Karpas-422 (cell line): ENCODE data around the gene CTLA4. TPM values are rescaled to one million over a fixed set of nuclear protein-coding genes. Genes with fewer than 3 reads are reported as not detected.

Source experiments
- DNase-seq: peaks from one replicate; pipeline ENCODE4 v3.0.0-alpha.2; 2015
- H2AFZ ChIP-seq: fragments of 200-600 bp; sonication (generic); 2 replicates; pipeline ENCODE4 v1.6.1; 2014; ENCODE audit warnings: antibody characterized with exemption, low read length, mixed read lengths
- H3K27ac ChIP-seq: fragments of 200-600 bp; sonication (generic); 2 replicates; pipeline ENCODE4 v1.5.1; 2014; ENCODE audit warnings: mild to moderate bottlenecking, low read length, moderate library complexity
- H3K27me3 ChIP-seq: fragments of 200-600 bp; sonication (generic); 2 replicates; pipeline ENCODE4 v1.6.1; 2014; ENCODE audit warnings: low read length, mixed read lengths
- H3K36me3 ChIP-seq: fragments of 200-600 bp; sonication (generic); 2 replicates; pipeline ENCODE4 v1.6.1; 2014; ENCODE audit warnings: low read length, mixed read lengths; ENCODE audit not compliant: insufficient read depth
- H3K4me1 ChIP-seq: fragments of 200-600 bp; sonication (generic); 2 replicates; pipeline ENCODE4 v1.6.1; 2014; ENCODE audit warnings: mild to moderate bottlenecking, low read length, mixed read lengths
- H3K4me2 ChIP-seq: fragments of 200-600 bp; sonication (generic); 2 replicates; pipeline ENCODE4 v1.6.1; 2014; ENCODE audit warnings: low read length, low read depth, mild to moderate bottlenecking; ENCODE audit not compliant: poor library complexity, severe bottlenecking
- H3K4me3 ChIP-seq: fragments of 200-600 bp; sonication (generic); 2 replicates; pipeline ENCODE4 v1.5.1; 2014; ENCODE audit warnings: mild to moderate bottlenecking, antibody characterized with exemption, low read length, mixed read lengths
- H3K79me2 ChIP-seq: fragments of 200-600 bp; sonication (generic); 2 replicates; pipeline ENCODE4 v1.6.1; 2014; ENCODE audit warnings: mild to moderate bottlenecking, low read length, mixed read lengths
- H3K9ac ChIP-seq: fragments of 200-600 bp; sonication (generic); 2 replicates; pipeline ENCODE4 v1.6.0; 2014; ENCODE audit warnings: low read length
- H3K9me2 ChIP-seq: fragments of 200-600 bp; sonication (generic), shearing (Covaris generic); replicated peaks from 2 replicates; pipeline ENCODE4 v1.6.0; 2014; ENCODE audit warnings: mild to moderate bottlenecking, low read length, moderate library complexity; ENCODE audit not compliant: insufficient read depth
- H3K9me3 ChIP-seq: fragments of 300-700, 200-600 bp; sonication (generic); 2 replicates; pipeline ENCODE4 v1.6.1; 2014; ENCODE audit warnings: low read length, mixed read lengths
- H4K20me1 ChIP-seq: fragments of 200-600 bp; sonication (generic); 2 replicates; pipeline ENCODE4 v1.6.1; 2014; ENCODE audit warnings: mild to moderate bottlenecking, antibody characterized with exemption, low read length, low read depth; ENCODE audit not compliant: insufficient read depth
- total RNA-seq: library from RNA; depleted of rRNA; stranded (reverse); fragments of >200 nt; shearing (Covaris generic); gene quantifications from 2 replicates; pipeline ENCODE4 v1.2.3, GENCODE V29; 2014; ENCODE audit warnings: low replicate concordance

The CTLA4 gene
- total RNA-seq, 1 experiment from 2014 or later = not detected

GRCh38 chr2:203887677-203888076 is 20.1 kb downstream of the CTLA4 start:
- no peaks in the 10 kb centered on the region for H4K20me1 ChIP-seq
- no peak overlapping the region for H2AFZ ChIP-seq
- no peaks in the 10 kb centered on the region for H3K4me1 ChIP-seq
- H3K27ac ChIP-seq = no peak overlapping the region
- no peak overlapping the region for H3K4me2 ChIP-seq
- no peak overlapping the region for H3K9ac ChIP-seq
- H3K27me3 ChIP-seq = no peaks in the 10 kb centered on the region
- H3K79me2 ChIP-seq = no peaks in the 10 kb centered on the region
- no peak for DNase-seq
- H3K36me3 ChIP-seq = no peaks in the 10 kb centered on the region
- no peak overlapping the region for H3K4me3 ChIP-seq
- H3K9me3 ChIP-seq = no peaks in the 10 kb centered on the region
- H3K9me2 ChIP-seq = no peaks in the 10 kb centered on the region

DNA sequence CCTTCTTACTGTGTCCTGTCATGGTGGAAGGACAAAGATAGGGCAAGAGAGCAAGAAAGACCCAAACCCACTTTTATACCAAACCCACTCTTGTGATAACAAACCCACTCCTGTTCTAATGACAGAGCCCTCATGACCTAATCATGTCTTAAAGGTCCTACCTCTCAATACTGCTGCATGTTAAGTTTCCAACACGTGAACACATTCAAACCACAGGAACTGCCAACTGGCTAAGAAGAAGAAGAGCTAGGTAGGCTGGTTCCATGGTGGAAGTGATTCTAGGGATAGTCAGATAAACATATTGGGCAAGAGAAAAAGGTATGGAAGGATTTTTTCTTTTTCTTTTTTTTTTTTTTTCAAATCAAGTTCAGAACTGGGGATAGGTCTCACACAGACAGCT is 22.0 kb downstream of the CTLA4 start:
- Histone ChIP-seq H3K4me3 (no peak overlapping the region), H3K27ac (no peak overlapping the region), H3K36me3 (no peaks in the 10 kb centered on the region), H3K79me2 (no peaks in the 10 kb centered on the region), H3K4me2 (no peak overlapping the region), H3K9ac (no peak overlapping the region), H3K9me2 (no peaks in the 10 kb centered on the region), H3K27me3 (no peaks in the 10 kb centered on the region), H3K4me1 (no peaks in the 10 kb centered on the region), H2AFZ (no peak overlapping the region), H3K9me3 (no peaks in the 10 kb centered on the region), H4K20me1 (no peaks in the 10 kb centered on the region)
- no peak for DNase-seq

GRCh38 chr2:203889944-203890343 is 22.4 kb downstream of the CTLA4 start:
- no peaks in the 10 kb centered on the region for H3K9me2 ChIP-seq
- no peak overlapping the region for H2AFZ ChIP-seq
- H3K4me1 ChIP-seq = no peaks in the 10 kb centered on the region

GRCh38 chr2:203890733-203891132 is 23.2 kb downstream of the CTLA4 start:
- H3K9ac ChIP-seq = no peak overlapping the region
- no peak overlapping the region for H3K27ac ChIP-seq
- no peak for DNase-seq
- H2AFZ ChIP-seq = no peak overlapping the region
- no peaks in the 10 kb centered on the region for H3K9me3 ChIP-seq
- no peaks in the 10 kb centered on the region for H3K79me2 ChIP-seq
- H3K27me3 ChIP-seq = no peaks in the 10 kb centered on the region
- H3K4me2 ChIP-seq = no peak overlapping the region
- no peaks in the 10 kb centered on the region for H3K9me2 ChIP-seq
- H3K4me3 ChIP-seq = no peak overlapping the region
- H3K4me1 ChIP-seq = no peaks in the 10 kb centered on the region
- H4K20me1 ChIP-seq = no peaks in the 10 kb centered on the region
- no peaks in the 10 kb centered on the region for H3K36me3 ChIP-seq

More at GRCh38 chr2:203889944-203890343, 22.4 kb downstream of the CTLA4 start:
- Histone ChIP-seq H4K20me1 (no peaks in the 10 kb centered on the region), H3K4me3 (no peak overlapping the region), H3K79me2 (no peaks in the 10 kb centered on the region), H3K27ac (no peak overlapping the region), H3K4me2 (no peak overlapping the region), H3K9me3 (no peaks in the 10 kb centered on the region), H3K9ac (no peak overlapping the region), H3K27me3 (no peaks in the 10 kb centered on the region), H3K36me3 (no peaks in the 10 kb centered on the region)
- DNase-seq = no peak

DNA sequence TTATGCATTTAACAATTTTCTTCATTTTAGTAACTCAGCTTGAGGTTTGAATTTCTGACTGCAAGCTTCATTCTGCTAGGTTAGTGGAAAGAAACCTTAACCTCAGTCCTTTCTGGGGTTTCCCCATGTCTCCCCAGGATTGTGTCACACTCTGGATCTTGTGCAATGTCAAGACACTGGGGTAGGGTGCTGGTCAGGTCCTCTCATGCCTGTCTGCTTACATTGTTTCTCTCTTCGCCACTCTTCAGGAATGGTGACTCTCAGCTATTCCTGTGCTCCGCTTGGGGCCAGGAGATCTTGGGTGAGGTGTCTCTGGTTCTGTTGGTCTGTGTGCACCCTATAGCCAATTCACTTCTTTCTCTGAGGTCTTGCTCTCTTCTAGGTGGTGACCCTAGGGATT is 23.9 kb downstream of the CTLA4 start:
- Histone ChIP-seq H3K9me3 (no peaks in the 10 kb centered on the region), H3K4me3 (no peak overlapping the region), H4K20me1 (no peaks in the 10 kb centered on the region), H3K4me1 (no peaks in the 10 kb centered on the region), H3K27ac (no peak overlapping the region), H3K4me2 (no peak overlapping the region), H3K36me3 (no peaks in the 10 kb centered on the region), H3K27me3 (no peaks in the 10 kb centered on the region), H2AFZ (no peak overlapping the region), H3K79me2 (no peaks in the 10 kb centered on the region), H3K9ac (no peak overlapping the region), H3K9me2 (no peaks in the 10 kb centered on the region)
- no peak for DNase-seq

DNA sequence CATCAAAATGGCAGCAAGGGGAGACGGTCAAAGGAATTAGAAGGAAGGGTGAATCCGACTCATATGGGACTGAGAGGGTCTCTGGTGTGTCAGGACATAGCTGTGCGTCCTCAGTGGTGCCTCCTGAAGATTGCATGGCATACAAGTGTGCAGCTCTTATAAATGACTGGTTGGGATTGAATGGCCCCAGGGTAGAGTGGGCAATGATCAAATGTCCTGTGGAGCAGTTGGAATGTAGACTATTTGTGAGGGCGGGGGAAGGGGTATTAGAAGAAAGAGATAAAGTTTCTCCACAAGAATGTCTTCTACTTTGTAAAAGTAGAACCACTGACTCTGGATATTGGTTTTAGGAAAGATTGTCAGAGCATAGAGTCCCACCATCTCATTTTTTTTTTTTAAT is 24.6 kb downstream of the CTLA4 start:
- Histone ChIP-seq H3K9ac (no peak overlapping the region), H3K4me1 (peaks cover 6% of the 10 kb centered on the region), H3K27me3 (no peaks in the 10 kb centered on the region), H2AFZ (no peak overlapping the region), H3K36me3 (no peaks in the 10 kb centered on the region), H3K9me2 (no peaks in the 10 kb centered on the region), H4K20me1 (no peaks in the 10 kb centered on the region), H3K4me2 (no peak overlapping the region), H3K4me3 (no peak overlapping the region), H3K79me2 (no peaks in the 10 kb centered on the region), H3K9me3 (no peaks in the 10 kb centered on the region), H3K27ac (no peak overlapping the region)
- DNase-seq = no peak

DNA sequence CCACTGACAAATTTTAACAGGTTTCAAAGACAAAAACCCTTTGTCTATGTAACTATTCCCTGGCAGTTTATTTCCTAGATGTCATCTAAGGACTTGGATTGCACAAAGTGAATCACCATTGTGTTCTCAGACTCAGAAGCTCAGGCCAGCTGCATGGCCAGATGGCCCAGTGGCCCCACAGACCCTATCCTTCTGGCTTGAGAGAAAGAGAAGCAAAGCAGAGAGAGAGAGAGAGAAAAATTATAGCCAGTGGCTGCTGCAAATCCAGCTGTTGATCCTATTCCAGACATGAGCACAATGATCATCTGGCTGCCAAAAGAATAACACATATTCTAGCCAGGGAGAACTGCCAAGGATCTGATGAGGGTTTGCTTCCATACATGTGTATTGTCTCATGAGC is 25.8 kb downstream of the CTLA4 start:
- Histone ChIP-seq H4K20me1 (no peaks in the 10 kb centered on the region), H3K9ac (no peak overlapping the region), H3K27me3 (no peaks in the 10 kb centered on the region), H3K4me3 (no peak overlapping the region), H3K4me1 (peaks cover 17% of the 10 kb centered on the region), H2AFZ (no peak overlapping the region), H3K27ac (no peak overlapping the region), H3K4me2 (no peak overlapping the region), H3K36me3 (no peaks in the 10 kb centered on the region), H3K79me2 (no peaks in the 10 kb centered on the region), H3K9me3 (no peaks in the 10 kb centered on the region), H3K9me2 (no peaks in the 10 kb centered on the region)
- DNase-seq = no peak

GRCh38 chr2:203893840-203894239 is 26.3 kb downstream of the CTLA4 start:
- no peak overlapping the region for H3K4me2 ChIP-seq
- H3K79me2 ChIP-seq = no peaks in the 10 kb centered on the region
- H3K27me3 ChIP-seq = no peaks in the 10 kb centered on the region
- DNase-seq = no peak
- no peak overlapping the region for H3K27ac ChIP-seq
- H3K36me3 ChIP-seq = no peaks in the 10 kb centered on the region
- no peak overlapping the region for H3K4me3 ChIP-seq
- no peaks in the 10 kb centered on the region for H4K20me1 ChIP-seq
- H3K9me2 ChIP-seq = no peaks in the 10 kb centered on the region
- H3K9me3 ChIP-seq = no peaks in the 10 kb centered on the region
- no peak overlapping the region for H2AFZ ChIP-seq
- H3K4me1 ChIP-seq = peaks cover 17% of the 10 kb centered on the region
- no peak overlapping the region for H3K9ac ChIP-seq

DNA sequence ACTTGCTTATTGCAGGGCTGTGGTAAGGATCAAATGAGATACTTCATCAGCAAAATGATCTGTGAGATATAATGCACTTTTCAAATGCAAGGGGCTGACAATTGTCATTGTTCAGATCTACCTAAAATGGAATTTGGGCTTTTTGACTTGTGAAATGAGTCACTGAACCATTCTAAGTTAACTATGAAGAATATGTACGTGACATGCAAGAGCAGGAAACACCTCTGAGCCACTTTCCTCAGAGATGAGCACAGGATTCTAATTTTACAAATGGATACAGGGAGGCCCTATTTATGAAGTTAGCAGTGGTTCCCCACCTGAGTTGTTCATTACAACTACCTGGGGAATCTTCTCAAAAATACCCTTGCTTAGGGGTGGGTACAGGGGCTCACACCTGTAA is 26.7 kb downstream of the CTLA4 start:
- H3K27ac ChIP-seq = no peak overlapping the region
- H3K4me1 ChIP-seq = peaks cover 17% of the 10 kb centered on the region
- no peaks in the 10 kb centered on the region for H3K36me3 ChIP-seq
- no peaks in the 10 kb centered on the region for H3K27me3 ChIP-seq
- H2AFZ ChIP-seq = no peak overlapping the region
- no peak overlapping the region for H3K4me3 ChIP-seq
- no peak for DNase-seq
- H3K4me2 ChIP-seq = no peak overlapping the region
- H4K20me1 ChIP-seq = no peaks in the 10 kb centered on the region
- H3K9me3 ChIP-seq = no peaks in the 10 kb centered on the region
- H3K79me2 ChIP-seq = no peaks in the 10 kb centered on the region
- H3K9me2 ChIP-seq = no peaks in the 10 kb centered on the region
- H3K9ac ChIP-seq = no peak overlapping the region
